ENCODE data around the gene URAD.

- TF ChIP-seq CTCF (IDR thresholded peaks at IDR 0.05) (no peak), POLR2A (IDR thresholded peaks at IDR 0.05) (no peak)
Observed at GRCh38 chr13:27965343-27965739, 23.2 kb downstream of the URAD start.
